Neuronal stem cell (in vitro differentiated cells): ENCODE results near the gene SERPINB6.
A peak's percentile ranks its signal among the peaks of the same experiment; 100 is the strongest.

ENCODE experiments used
- DNase-seq: peaks from one replicate; pipeline ENCODE4 v3.0.0-alpha.2; 2013; ENCODE audit warnings: low spot score
- H2AFZ ChIP-seq: one replicate; pipeline ENCODE4 v1.6.1; 2013; ENCODE audit warnings: mild to moderate bottlenecking, low read length, inconsistent platforms
- H2AK5ac ChIP-seq: 2 replicates; pipeline ENCODE4 v1.6.1; 2013; ENCODE audit warnings: low read depth, mild to moderate bottlenecking, inconsistent platforms, low read length, moderate library complexity, mixed read lengths
- H2BK120ac ChIP-seq: 2 replicates; pipeline ENCODE4 v1.6.1; 2013; ENCODE audit warnings: low read depth, mild to moderate bottlenecking, inconsistent platforms, low read length, moderate library complexity, mixed read lengths
- H2BK12ac ChIP-seq: one replicate; pipeline ENCODE4 v1.6.1; 2013; ENCODE audit warnings: low read length, inconsistent platforms
- H2BK15ac ChIP-seq: 2 replicates; pipeline ENCODE4 v1.6.1; 2013; ENCODE audit warnings: mild to moderate bottlenecking, low read length, inconsistent platforms, mixed read lengths
- H2BK5ac ChIP-seq: one replicate; pipeline ENCODE4 v1.6.1; 2013; ENCODE audit warnings: inconsistent platforms, mild to moderate bottlenecking, low read length, moderate library complexity
- H3K14ac ChIP-seq: one replicate; pipeline ENCODE4 v1.6.1; 2013; ENCODE audit warnings: low read length, inconsistent platforms
- H3K18ac ChIP-seq: 2 replicates; pipeline ENCODE4 v1.6.1; 2013; ENCODE audit warnings: low read length, inconsistent platforms
- H3K23ac ChIP-seq: 2 replicates; pipeline ENCODE4 v1.6.1; 2013; ENCODE audit warnings: low read depth, mild to moderate bottlenecking, mixed read lengths, low read length, inconsistent platforms; ENCODE audit not compliant: poor library complexity
- H3K27ac ChIP-seq: replicated peaks from 3 replicates; pipeline ENCODE4 v1.5.1; 2013; ENCODE audit warnings: low read length, inconsistent platforms
- H3K27me3 ChIP-seq, 3 experiments: 2 replicates each; pipeline ENCODE4 v1.6.1; 2013; ENCODE audit warnings: low read length in 3 of 3, mild to moderate bottlenecking in 2 of 3, inconsistent platforms in 1 of 3, low read depth in 1 of 3, mixed read lengths in 1 of 3, moderate library complexity in 1 of 3; ENCODE audit not compliant: control insufficient read depth in 3 of 3, insufficient read depth in 3 of 3
- H3K36me3 ChIP-seq, 2 donors: replicated peaks in 1 of 2; 2 replicates each; pipeline ENCODE4 v1.6.1; 2013; ENCODE audit warnings: low read length in 2 of 2; ENCODE audit not compliant: control insufficient read depth in 2 of 2, insufficient read depth in 2 of 2
- H3K4ac ChIP-seq: 2 replicates; pipeline ENCODE4 v1.6.1; 2013; ENCODE audit warnings: inconsistent platforms, mild to moderate bottlenecking, low read length, moderate library complexity
- H3K4me1 ChIP-seq, 2 donors: 1 replicate in 1 of 2; 2 replicates in 1 of 2; pipeline ENCODE4 v1.6.1; 2013; ENCODE audit warnings: low read length in 2 of 2, low read depth in 1 of 2; ENCODE audit not compliant: control insufficient read depth in 2 of 2, insufficient read depth in 1 of 2
- H3K4me2 ChIP-seq: one replicate; pipeline ENCODE4 v1.6.1; 2013; ENCODE audit warnings: mild to moderate bottlenecking, low read length, inconsistent platforms; ENCODE audit not compliant: insufficient read depth, poor library complexity, severe bottlenecking
- H3K4me3 ChIP-seq, 2 donors: 2 replicates each; pipeline ENCODE4 v1.5.1; 2013; ENCODE audit warnings: low read length in 2 of 2, mild to moderate bottlenecking in 2 of 2, inconsistent platforms in 1 of 2, moderate library complexity in 1 of 2
- H3K79me1 ChIP-seq: one replicate; pipeline ENCODE4 v1.6.1; 2013; ENCODE audit warnings: low read depth, mild to moderate bottlenecking, inconsistent platforms, low read length, moderate library complexity
- H3K9ac ChIP-seq: one replicate; pipeline ENCODE4 v1.6.1; 2013; ENCODE audit warnings: mild to moderate bottlenecking, low read depth, low read length, inconsistent platforms; ENCODE audit not compliant: poor library complexity
- H3K9me3 ChIP-seq, 2 donors: replicated peaks in 1 of 2; 2 replicates each; pipeline versions ENCODE3 to v1.6.1; 2013; ENCODE audit warnings: low read length in 2 of 2, mild to moderate bottlenecking in 2 of 2, inconsistent platforms in 1 of 2, low read depth in 1 of 2, mixed read lengths in 1 of 2, moderate library complexity in 1 of 2; ENCODE audit not compliant: control insufficient read depth in 2 of 2, insufficient read depth in 1 of 2
- H4K8ac ChIP-seq: one replicate; pipeline ENCODE4 v1.6.1; 2013; ENCODE audit warnings: low read depth, mild to moderate bottlenecking, inconsistent platforms, low read length, moderate library complexity
- H4K91ac ChIP-seq: one replicate; pipeline ENCODE4 v1.6.1; 2013; ENCODE audit warnings: low read length, low read depth, mild to moderate bottlenecking, inconsistent platforms; ENCODE audit not compliant: poor library complexity
- WGBS, 2 donors: extraction: QIAGEN DNeasy Blood & Tissue Kit; methylation state at CpG; one replicate each; pipeline ENCODE4 v1.1.7; 2013; ENCODE audit warnings: missing lambda C conversion rate in 2 of 2, mixed read lengths in 1 of 2; ENCODE audit not compliant: insufficient read length in 2 of 2, insufficient replicate concordance in 1 of 2; ENCODE audit errors: extremely low coverage in 2 of 2; 5-methylcytosine and 5-hydroxymethylcytosine counted together

SERPINB6 gene

GRCh38 chr6:2964793-2965505 is 6.4 kb downstream of the SERPINB6 start:
- Histone ChIP-seq H3K23ac (no peak overlapping the region), H3K4me3 (no peak overlapping the region), H3K27ac (no peak overlapping the region), H3K27me3 (peaks cover 0 to 2% (median 0%) of the 10 kb centered on the region in 3 experiments), H3K4me1 (peaks cover 3 to 7% of the 10 kb centered on the region in 2 donors), H3K9me3 (no peaks in the 10 kb centered on the region), H4K8ac (no peak overlapping the region), H3K9ac (no peak overlapping the region), H2BK12ac (no peak overlapping the region), H4K91ac (no peak overlapping the region), H2AFZ (no peak overlapping the region), H3K18ac (no peak overlapping the region), H3K79me1 (no peaks in the 10 kb centered on the region), H3K14ac (no peak overlapping the region), H3K4ac (no peak overlapping the region), H2BK5ac (no peak overlapping the region), H2AK5ac (no peak overlapping the region), H3K4me2 (no peak overlapping the region), H2BK120ac (no peak overlapping the region), H3K36me3 (no peaks in the 10 kb centered on the region), H2BK15ac (no peak overlapping the region)
- WGBS, 2 donors, result no CpG with 5 or more reads among the region's 17 CpGs
- DNase-seq, result no peak

DNA sequence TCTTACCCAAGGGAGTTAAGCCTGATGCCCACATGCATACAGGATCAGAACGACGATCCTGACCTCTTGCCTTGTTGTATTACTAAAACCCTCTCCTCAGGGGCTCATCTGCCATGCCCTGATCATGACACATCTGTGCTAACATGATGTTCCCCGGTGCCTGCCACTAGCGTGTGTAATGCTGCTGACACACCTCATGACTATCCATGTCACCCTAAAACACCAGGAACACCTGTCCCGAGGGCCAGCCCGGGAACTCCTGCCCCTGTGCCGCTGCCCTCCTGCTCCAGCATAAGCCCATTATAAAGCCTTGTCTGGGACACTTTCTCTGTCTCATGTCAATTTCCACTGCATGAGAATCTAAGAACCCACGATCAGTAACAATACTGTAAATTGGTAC is 7.6 kb downstream of the SERPINB6 start:
- no peaks in the 10 kb centered on the region for H3K9me3 ChIP-seq
- H3K27ac ChIP-seq, result no peak overlapping the region
- H2BK12ac ChIP-seq, result no peak overlapping the region
- H2AFZ ChIP-seq, result no peak overlapping the region
- H3K23ac ChIP-seq, result peak overlapping the region; percentile 5
- peaks cover 0 to 2% (median 0%) of the 10 kb centered on the region in 3 experiments for H3K27me3 ChIP-seq
- H4K91ac ChIP-seq, result no peak overlapping the region
- H2BK120ac ChIP-seq, result no peak overlapping the region
- no CpG with 5 or more reads among the region's 8 CpGs for WGBS, 2 donors
- peaks cover 5 to 10% of the 10 kb centered on the region in 2 donors for H3K4me1 ChIP-seq
- H3K14ac ChIP-seq, result no peak overlapping the region
- H2BK15ac ChIP-seq, result no peak overlapping the region
- no peak overlapping the region for H3K9ac ChIP-seq
- H2AK5ac ChIP-seq, result no peak overlapping the region
- no peak overlapping the region for H3K18ac ChIP-seq
- H2BK5ac ChIP-seq, result no peak overlapping the region
- H3K4me3 ChIP-seq, result no peak overlapping the region
- no peaks in the 10 kb centered on the region for H3K36me3 ChIP-seq
- no peak overlapping the region for H3K4me2 ChIP-seq
- DNase-seq, result no peak
- H3K79me1 ChIP-seq, result no peaks in the 10 kb centered on the region
- H4K8ac ChIP-seq, result no peak overlapping the region
- no peak overlapping the region for H3K4ac ChIP-seq

- H3K4me1 ChIP-seq, result peaks cover 5 to 10% of the 10 kb centered on the region in 2 donors
- H2AFZ ChIP-seq, result no peak overlapping the region
- peaks cover 0 to 2% (median 0%) of the 10 kb centered on the region in 3 experiments for H3K27me3 ChIP-seq
- no peak overlapping the region for H3K23ac ChIP-seq
- no peak overlapping the region for H3K18ac ChIP-seq
- H4K91ac ChIP-seq, result no peak overlapping the region
- no peak overlapping the region for H3K4ac ChIP-seq
- no peak overlapping the region for H3K4me2 ChIP-seq
- H3K4me3 ChIP-seq, result no peak overlapping the region
- no peak overlapping the region for H2BK120ac ChIP-seq
- H2BK5ac ChIP-seq, result no peak overlapping the region
- H4K8ac ChIP-seq, result no peak overlapping the region
- no peaks in the 10 kb centered on the region for H3K79me1 ChIP-seq
- H3K36me3 ChIP-seq, result no peaks in the 10 kb centered on the region
- WGBS, 2 donors, result no CpG with 5 or more reads among the region's 3 CpGs
- no peak overlapping the region for H3K9ac ChIP-seq
- no peak overlapping the region for H3K27ac ChIP-seq
- no peak overlapping the region for H3K14ac ChIP-seq
- H2BK12ac ChIP-seq, result no peak overlapping the region
- no peak overlapping the region for H2BK15ac ChIP-seq
- no peak for DNase-seq
- H2AK5ac ChIP-seq, result no peak overlapping the region
- no peaks in the 10 kb centered on the region for H3K9me3 ChIP-seq
Measured at GRCh38 chr6:2962636-2963035, 8.7 kb downstream of the SERPINB6 start.

- Histone ChIP-seq H3K4me2 (no peak overlapping the region), H2AK5ac (no peak overlapping the region), H2BK5ac (no peak overlapping the region), H3K4me1 (peaks cover 5 to 11% of the 10 kb centered on the region in 2 donors), H3K27ac (no peak overlapping the region), H3K23ac (no peak overlapping the region), H3K9me3 (no peaks in the 10 kb centered on the region), H3K14ac (no peak overlapping the region), H2BK15ac (no peak overlapping the region), H2BK12ac (no peak overlapping the region), H2BK120ac (no peak overlapping the region), H4K91ac (no peak overlapping the region), H3K36me3 (no peaks in the 10 kb centered on the region), H3K4ac (no peak overlapping the region), H3K9ac (no peak overlapping the region), H2AFZ (no peak overlapping the region), H4K8ac (no peak overlapping the region), H3K79me1 (no peaks in the 10 kb centered on the region), H3K4me3 (no peak overlapping the region), H3K27me3 (peaks cover 0 to 2% (median 0%) of the 10 kb centered on the region in 3 experiments), H3K18ac (no peak overlapping the region)
- WGBS, 2 donors, result no CpG with 5 or more reads among the region's 9 CpGs
- no peak for DNase-seq
Measured at GRCh38 chr6:2962004-2962403, 9.4 kb downstream of the SERPINB6 start.
